A549 (cell line): ENCODE data around the gene TGFB3. TPM values are rescaled to one million over a fixed set of nuclear protein-coding genes. Genes with fewer than 3 reads are reported as not detected.
A peak's percentile ranks its signal among the peaks of the same experiment; 100 is the strongest.

Experiments used
- ATAC-seq, 2 experiments: fragments of 200-7000 bp in 1 of 2; fragments of >200 bp in 1 of 2; cut with Nextera tagmentation in 1 of 2; cut with Tn5 transposase in 1 of 2; 3 replicates each; pipeline versions ENCODE4 v1.8.0 to v1.9.1; 2018 to 2020; ENCODE audit warnings: mild to moderate bottlenecking in 1 of 2, moderate library complexity in 1 of 2
- CTCF ChIA-PET: fragments of 300-600 bp; sonication (Branson Sonifier 250); formaldehyde crosslinking; extraction: SDS; loops from one replicate; lab custom pipeline; 2021; ENCODE audit warnings: antibody characterized with exemption, inconsistent platforms; lab: Yijun Ruan, JAX
- POLR2A ChIA-PET: fragments of 350-600 bp; formaldehyde crosslinking; extraction: SDS; loops from one replicate; lab custom pipeline; 2021; ENCODE audit warnings: antibody characterized with exemption, inconsistent platforms; lab: Yijun Ruan, JAX
- DNase-seq, 2 experiments: peaks; one replicate each; pipeline versions ENCODE4 v3.0.0 to v3.0.0-alpha.2; 2011 to 2016; ENCODE audit warnings: low read depth in 1 of 2, low spot score in 1 of 2
- FAIRE-seq: peaks from 2 replicates; lab custom pipeline; 2011; peaks lifted over from hg19 to GRCh38; lab: Jason Lieb, UNC
- H3K27ac ChIP-seq, 2 experiments: fragments of >200 bp; sonication (Bioruptor Twin); formaldehyde crosslinking; 3 replicates each; pipeline ENCODE4 v1.5.1; 2016 to 2017
- H3K4me1 ChIP-seq: fragments of >200 bp; sonication (Bioruptor Twin); formaldehyde crosslinking; 3 replicates; pipeline ENCODE4 v1.6.1; 2016
- H3K4me2 ChIP-seq: fragments of >200 bp; sonication (Bioruptor Twin); formaldehyde crosslinking; 3 replicates; pipeline ENCODE4 v1.6.1; 2016
- H3K4me3 ChIP-seq: fragments of >200 bp; sonication (Bioruptor Twin); formaldehyde crosslinking; 3 replicates; pipeline ENCODE4 v1.5.1; 2016
- H3K9me3 ChIP-seq: fragments of >200 bp; sonication (Bioruptor Twin); formaldehyde crosslinking; 3 replicates; pipeline ENCODE4 v1.6.1; 2016
- BCL3 ChIP-seq: fragments of >200 bp; sonication (Bioruptor Twin); formaldehyde crosslinking; IDR thresholded peaks from 3 replicates; pipeline ENCODE4 v1.6.1; 2016
- CBX2 ChIP-seq: fragments of 200-600 bp; sonication (generic); IDR thresholded peaks from 2 replicates; pipeline ENCODE4 v1.6.1; 2016; ENCODE audit warnings: low read depth, mild to moderate bottlenecking, borderline replicate concordance
- CHD4 ChIP-seq: fragments of 200-600 bp; sonication (generic); IDR thresholded peaks from 2 replicates; pipeline ENCODE4 v1.6.1; 2016; ENCODE audit warnings: antibody characterized with exemption, mild to moderate bottlenecking, borderline replicate concordance
- E2F6 ChIP-seq: IDR thresholded peaks from 2 replicates; pipeline ENCODE4 v1.6.1; 2012; ENCODE audit warnings: low read depth, borderline replicate concordance
- EHMT2 ChIP-seq: fragments of 200-600 bp; sonication (generic); IDR thresholded peaks from 2 replicates; pipeline ENCODE4 v1.6.1; 2016; ENCODE audit warnings: antibody characterized with exemption, low read depth, mild to moderate bottlenecking, moderate library complexity
- ELK1 ChIP-seq: fragments of 150-350 bp; IDR thresholded peaks from 2 replicates; pipeline ENCODE4 v1.6.1; 2014; ENCODE audit warnings: low read depth, mild to moderate bottlenecking, low read length
- EP300 ChIP-seq, 2 experiments: fragments of >200 bp; sonication (Bioruptor Twin); formaldehyde crosslinking; IDR thresholded peaks; 2 replicates in 1 of 2; 3 replicates in 1 of 2; pipeline ENCODE4 v1.6.1; 2016 to 2017
- ESRRA ChIP-seq: fragments of 150-350 bp; IDR thresholded peaks from 2 replicates; pipeline ENCODE4 v1.6.1; 2014; ENCODE audit warnings: mild to moderate bottlenecking, low read length, borderline replicate concordance
- HDAC2 ChIP-seq: fragments of 200-600 bp; sonication (generic); IDR thresholded peaks from 2 replicates; pipeline ENCODE4 v1.6.1; 2016
- HOXA7 ChIP-seq: fragments of 250-450 bp; sonication (Bioruptor Pico); IDR thresholded peaks from 2 replicates; pipeline ENCODE4 v1.5.0; 2020; ENCODE audit warnings: mild to moderate bottlenecking, moderate library complexity
- HOXB5 ChIP-seq: fragments of 250-450 bp; sonication (Bioruptor Pico); IDR thresholded peaks from 2 replicates; pipeline ENCODE4 v1.5.0; 2020; ENCODE audit warnings: mild to moderate bottlenecking, moderate library complexity
- JUN ChIP-seq, 2 experiments: fragments of >200 bp; sonication (Bioruptor Twin); formaldehyde crosslinking; IDR thresholded peaks; 2 replicates in 1 of 2; 3 replicates in 1 of 2; pipeline ENCODE4 v1.6.1; 2016 to 2017
- JUNB ChIP-seq: fragments of >200 bp; sonication (Bioruptor Twin); formaldehyde crosslinking; IDR thresholded peaks from 2 replicates; pipeline ENCODE4 v1.6.1; 2016
- KDM5A ChIP-seq: fragments of 200-600 bp; sonication (generic); IDR thresholded peaks from 2 replicates; pipeline ENCODE4 v1.6.1; 2016; ENCODE audit warnings: antibody characterized with exemption, mild to moderate bottlenecking
- MAX ChIP-seq: IDR thresholded peaks from 2 replicates; pipeline ENCODE4 v1.6.1; 2012
- PBX3 ChIP-seq: IDR thresholded peaks from 2 replicates; pipeline ENCODE4 v1.6.1; 2012
- PHF8 ChIP-seq: fragments of 200-600 bp; sonication (generic); IDR thresholded peaks from 2 replicates; pipeline ENCODE4 v1.6.1; 2016; ENCODE audit warnings: low read depth, mild to moderate bottlenecking, antibody characterized with exemption, moderate library complexity, borderline replicate concordance
- POLR2A ChIP-seq: IDR thresholded peaks from 2 replicates; pipeline ENCODE4 v1.6.1; 2012; ENCODE audit warnings: mild to moderate bottlenecking, low read length
- RCOR1 ChIP-seq: fragments of 150-350 bp; IDR thresholded peaks from 2 replicates; pipeline ENCODE4 v1.6.1; 2014; ENCODE audit warnings: antibody characterized with exemption, low read length, low read depth
- RFX5 ChIP-seq: fragments of 450-650 bp; IDR thresholded peaks from 2 replicates; pipeline ENCODE4 v1.7.1; 2014; ENCODE audit warnings: antibody characterized with exemption, mild to moderate bottlenecking, moderate library complexity
- RNF2 ChIP-seq: fragments of 200-600 bp; sonication (generic); IDR thresholded peaks from 2 replicates; pipeline ENCODE4 v1.6.1; 2016; ENCODE audit warnings: low read depth, mild to moderate bottlenecking, antibody characterized with exemption, moderate library complexity, borderline replicate concordance
- SMC3 ChIP-seq: fragments of >200 bp; sonication (Bioruptor Twin); formaldehyde crosslinking; IDR thresholded peaks from 3 replicates; pipeline ENCODE4 v1.6.1; 2018; ENCODE audit warnings: inconsistent platforms
- SREBF2 ChIP-seq: fragments of 450-650 bp; IDR thresholded peaks from 2 replicates; pipeline ENCODE4 v1.6.1; 2014; ENCODE audit warnings: mild to moderate bottlenecking, moderate library complexity
- TP53 ChIP-seq: fragments of 250-450 bp; sonication (Bioruptor Pico); IDR thresholded peaks from 2 replicates; pipeline ENCODE4 v1.5.0; 2021; ENCODE audit warnings: mild to moderate bottlenecking, moderate library complexity
- USF2 ChIP-seq: fragments of 450-650 bp; IDR thresholded peaks from 2 replicates; pipeline ENCODE4 v1.6.1; 2014; ENCODE audit warnings: antibody characterized with exemption
- ZSCAN20 ChIP-seq: fragments of 250-450 bp; sonication (Bioruptor Pico); IDR thresholded peaks from 2 replicates; pipeline ENCODE4 v1.8.0; 2022; ENCODE audit warnings: mild to moderate bottlenecking, moderate library complexity
- WGBS: methylation state at CpG from one replicate; pipeline ENCODE4 v1.1.6; 2017; ENCODE audit errors: missing lambda C conversion rate; 5-methylcytosine and 5-hydroxymethylcytosine counted together
- polyA plus RNA-seq, 4 experiments: library from polyadenylated mRNA; depleted of rRNA in 3 of 4; stranded (reverse); fragments of >200 nt; fragmentation: RNase III in 1 of 4; extraction: RNeasy Plus Mini Kit Qiagen cat#74134 plus additional on column Dnase treatment in 1 of 4; gene quantifications; 2 replicates in 3 of 4; 3 replicates in 1 of 4; pipeline ENCODE4 v1.2.3, GENCODE V29; 2011 to 2017

The TGFB3 gene
- polyA plus RNA-seq, 2 of the 4 experiments (the other 2 are of a cell fraction): 1.3 to 2.0 TPM

GRCh38 chr14:75985618-75986438 lies 4.0 kb upstream of the TGFB3 start, which contains the start of gene IFT43:
Gene IFT43, plus strand, starts transcription at chr14:75985763. Its CDS starts 24 bp downstream, at chr14:75985787.
- Histone ChIP-seq H3K27ac (peak within 1 kb of the TSS; percentile 75 to 95), H3K4me1 (peaks cover 23% of the 10 kb centered on the region; the same call in 2 of the 3 replicates), H3K4me2 (peak within 1 kb of the TSS; percentile 88), H3K9me3 (no peaks in the 10 kb centered on the region), H3K4me3 (peak within 1 kb of the TSS; percentile 78)
- 2% methylated on average over 36 of the region's 52 CpGs for WGBS
- CTCF ChIA-PET: interaction anchor here (0.6 to 14.3 kb wide), 11 partner anchors 10 to 1297 kb away, joined by 3 to 448 read pairs (median 3); no protein-coding TSS in a partner anchor
- peak; percentile 78 to 85 for DNase-seq
- POLR2A ChIA-PET: no interaction called here
- TF ChIP-seq ZSCAN20: no peak
- TF ChIP-seq KDM5A: peak; percentile 32; the same call in 1 of the 2 replicates
- no peak for TF ChIP-seq TP53
- TF ChIP-seq HOXB5 (CRISPR knock-in tag): no peak
- no peak for TF ChIP-seq ELK1
- TF ChIP-seq RNF2: no peak
- peak; percentile 77 for TF ChIP-seq RFX5
- no peak for TF ChIP-seq PBX3
- TF ChIP-seq EHMT2: no peak
- no peak for TF ChIP-seq JUNB
- no peak for TF ChIP-seq BCL3
- TF ChIP-seq POLR2A: peak; percentile 30; the same call in 1 of the 2 replicates
- peak; percentile 62 for TF ChIP-seq PHF8
- TF ChIP-seq E2F6: no peak
- peak; percentile 64 for TF ChIP-seq MAX
- no peak for TF ChIP-seq RCOR1
- TF ChIP-seq HDAC2: no peak
- no peak for TF ChIP-seq ESRRA
- no peak for TF ChIP-seq CHD4
- peak in 1 of 2 experiments; percentile 48; a peak in 2 of 5 replicates for TF ChIP-seq JUN (IDR thresholded peaks at IDR 0.05)
- no peak for TF ChIP-seq CBX2
- TF ChIP-seq, all 56 proteins: peak for 6
- FAIRE-seq (no peak), ATAC-seq (peak; percentile 75 to 81)

- DNase-seq: no peak
- no peak for TF ChIP-seq SMC3
- no peak for TF ChIP-seq SREBF2
- no peak for TF ChIP-seq USF2
- no peak for TF ChIP-seq CBX2
- no peak for TF ChIP-seq HOXA7 (CRISPR knock-in tag)
- no peak for TF ChIP-seq EP300 (IDR thresholded peaks at IDR 0.05)
- no peak for TF ChIP-seq ELK1
- no peak for TF ChIP-seq ZSCAN20
- no peak for ATAC-seq
- no peak for FAIRE-seq
- POLR2A ChIA-PET: no interaction called here
- 79% methylated on average over 2 of the region's 2 CpGs for WGBS
- CTCF ChIA-PET: interaction anchor here (1.6 to 14.3 kb wide), 5 partner anchors 76 to 407 kb away, joined by 4 to 448 read pairs (median 28); partner anchors contain the start of gene FLVCR2
- Histone ChIP-seq H3K4me1 (peaks cover 23% of the 10 kb centered on the region; the same call in 2 of the 3 replicates), H3K4me3 (no peak overlapping the region), H3K9me3 (no peaks in the 10 kb centered on the region), H3K27ac (no peak overlapping the region), H3K4me2 (no peak overlapping the region)
Measured at GRCh38 chr14:75984674-75985073, 2.9 kb upstream of the TGFB3 start.
